Prostate gland (tissue), 2 donors: Measurements from ENCODE around the gene ATF7IP2. TPM values are rescaled to one million over a fixed set of nuclear protein-coding genes. Genes with fewer than 3 reads are reported as not detected.

Experiments
- DNase-seq: peaks from one replicate; pipeline ENCODE4 v3.0.0-alpha.2; 2019; ENCODE audit warnings: low spot score
- H3K27ac ChIP-seq, 2 donors: fragments of 200-600 bp; sonication (generic); 2 replicates each; pipeline ENCODE4 v1.5.1; 2017 to 2019
- H3K27me3 ChIP-seq: fragments of 200-600 bp; sonication (generic); replicated peaks from 2 replicates; pipeline ENCODE4 v1.5.1; 2019; ENCODE audit not compliant: insufficient read depth
- H3K36me3 ChIP-seq, 2 donors: fragments of 200-600 bp; sonication (generic); 1 replicate in 1 of 2; 2 replicates in 1 of 2; pipeline versions ENCODE4 v1.5.1 to v1.8.1; 2017 to 2019
- H3K4me1 ChIP-seq: fragments of 200-600 bp; sonication (generic); replicated peaks from 2 replicates; pipeline ENCODE4 v1.5.1; 2019
- H3K4me3 ChIP-seq, 2 donors: fragments of 200-600 bp; sonication (generic); 2 replicates each; pipeline ENCODE4 v1.5.1; 2017 to 2019
- H3K9me3 ChIP-seq: fragments of 200-600 bp; sonication (generic); 2 replicates; pipeline ENCODE4 v1.5.1; 2017
- CTCF ChIP-seq, 4 experiments: fragments of 200-600 bp in 2 of 4; fragments of 450-650 bp in 2 of 4; sonication (generic) in 2 of 4; IDR thresholded peaks; 1 replicate in 3 of 4; 2 replicates in 1 of 4; pipeline ENCODE4 v1.5.1; 2016 to 2019; ENCODE audit warnings: antibody characterized with exemption in 4 of 4, mild to moderate bottlenecking in 2 of 4, moderate library complexity in 2 of 4
- POLR2A ChIP-seq: fragments of 450-650 bp; IDR thresholded peaks from one replicate; pipeline ENCODE4 v1.6.1; 2016; ENCODE audit warnings: antibody characterized with exemption, mild to moderate bottlenecking
- POLR2AphosphoS5 ChIP-seq: sonication (generic); formaldehyde crosslinking; IDR thresholded peaks from one replicate; pipeline ENCODE4 v1.6.1; 2017; ENCODE audit warnings: antibody characterized with exemption
- WGBS: methylation state at CpG from one replicate; pipeline ENCODE4 v1.1.5; 2018; 5-methylcytosine and 5-hydroxymethylcytosine counted together
- intact Hi-C: fragments of 100-400 bp; cut with DNase I; formaldehyde crosslinking; loops from one replicate; pipeline ENCODE4 v1.14.2; 2022
- total RNA-seq, 2 donors: library from RNA; depleted of rRNA; stranded (reverse); fragments of >200 nt; gene quantifications; one replicate each; pipeline ENCODE4 v1.1.0, GENCODE V29; 2016

The ATF7IP2 gene
- total RNA-seq, 2 donors from 2014 or later = 1.2 to 94.3 TPM

- Histone ChIP-seq H3K9me3 (no peaks in the 10 kb centered on the region), H3K27me3 (no peaks in the 10 kb centered on the region), H3K27ac (no peak overlapping the region), H3K4me3 (no peak overlapping the region), H3K4me1 (no peaks in the 10 kb centered on the region), H3K36me3 (peaks cover 0 to 7% of the 10 kb centered on the region in 2 donors)
- intact Hi-C loops = no loop called here
- TF ChIP-seq POLR2AphosphoS5 = no peak
- TF ChIP-seq CTCF (IDR thresholded peaks at IDR 0.05) = no peak
- TF ChIP-seq POLR2A = no peak
- WGBS = 96% methylated on average over 2 of the region's 2 CpGs
- DNase-seq = no peak
These were observed 94.3 kb downstream of the ATF7IP2 start for GRCh38 chr16:10480151-10480550.

GRCh38 chr16:10485159-10485558 lies 99.3 kb downstream of the ATF7IP2 start:
- TF ChIP-seq CTCF (IDR thresholded peaks at IDR 0.05) = no peak
- TF ChIP-seq POLR2A = no peak
- TF ChIP-seq POLR2AphosphoS5 = no peak
- intact Hi-C loops = no loop called here
- H3K36me3 ChIP-seq = peaks cover 0 to 7% of the 10 kb centered on the region in 2 donors
- H3K27ac ChIP-seq = no peak overlapping the region
- H3K9me3 ChIP-seq = no peaks in the 10 kb centered on the region
- WGBS = 94% methylated on average over 4 of the region's 4 CpGs
- H3K27me3 ChIP-seq = no peaks in the 10 kb centered on the region
- no peak for DNase-seq
- H3K4me3 ChIP-seq = no peak overlapping the region
- H3K4me1 ChIP-seq = no peaks in the 10 kb centered on the region

- no peak for TF ChIP-seq POLR2A
- no peak for TF ChIP-seq POLR2AphosphoS5
- TF ChIP-seq CTCF (IDR thresholded peaks at IDR 0.05) = no peak
These were observed 100.0 kb downstream of the ATF7IP2 start for GRCh38 chr16:10485698-10486382.

GRCh38 chr16:10490141-10490540 lies 104.3 kb downstream of the ATF7IP2 start:
- 25% methylated on average over 1 of the region's 1 CpG for WGBS

More at GRCh38 chr16:10485698-10486382, 100.0 kb downstream of the ATF7IP2 start:
- no peak for DNase-seq
- Histone ChIP-seq H3K4me3 (no peak overlapping the region), H3K27ac (no peak overlapping the region), H3K36me3 (peaks cover 0 to under 1% of the 10 kb centered on the region in 2 donors), H3K9me3 (no peaks in the 10 kb centered on the region), H3K4me1 (no peaks in the 10 kb centered on the region), H3K27me3 (no peaks in the 10 kb centered on the region)
- WGBS = 93% methylated on average over 12 of the region's 12 CpGs
- intact Hi-C loops = no loop called here

More at GRCh38 chr16:10490141-10490540, 104.3 kb downstream of the ATF7IP2 start:
- Histone ChIP-seq H3K4me3 (no peak overlapping the region), H3K27ac (no peak overlapping the region), H3K36me3 (no peaks in the 10 kb centered on the region), H3K4me1 (no peaks in the 10 kb centered on the region), H3K27me3 (no peaks in the 10 kb centered on the region), H3K9me3 (no peaks in the 10 kb centered on the region)
- no peak for DNase-seq
- intact Hi-C loops = no loop called here
- TF ChIP-seq POLR2A = no peak
- TF ChIP-seq POLR2AphosphoS5 = no peak
- no peak for TF ChIP-seq CTCF (IDR thresholded peaks at IDR 0.05)
